ENCODE measurements around the gene PRKCH.
A peak's percentile ranks its signal among the peaks of the same experiment; 100 is the strongest.

PRKCH gene

DNA sequence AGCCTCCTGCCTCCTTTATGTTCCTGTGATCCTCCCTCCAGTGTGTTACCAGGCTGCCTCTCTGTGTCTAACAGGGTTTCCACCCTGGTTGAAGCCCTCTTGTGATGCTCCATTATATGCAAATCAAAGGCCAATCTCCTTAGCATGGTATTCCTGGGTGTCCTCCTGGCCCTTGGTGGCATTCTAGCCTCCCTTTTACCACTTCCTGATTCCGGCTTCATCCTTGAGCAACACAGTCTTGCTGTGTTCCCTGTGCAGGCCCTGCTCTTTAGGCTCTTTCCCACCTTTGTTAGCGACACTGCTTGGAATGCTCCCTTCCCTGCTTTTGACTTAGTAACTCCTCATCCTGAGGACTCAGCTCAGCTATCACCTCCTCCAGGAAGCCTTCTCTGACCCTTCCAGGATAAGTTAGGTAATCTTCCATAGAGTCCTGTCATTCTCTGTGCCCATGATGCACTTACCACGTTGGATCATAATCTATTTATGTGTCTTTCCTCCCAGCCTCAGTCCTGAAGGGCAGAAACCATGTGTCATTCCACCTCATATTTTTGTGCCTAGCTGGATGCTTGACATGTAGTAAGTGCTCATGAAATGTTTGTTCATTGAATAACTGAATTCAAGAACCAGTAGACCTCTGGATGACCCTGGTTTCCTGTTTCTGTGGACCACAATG lies 37.3 kb downstream of the PRKCH start:
- peaks cover 0 to 16% of the 10 kb centered on the region in 2 experiments for H3K27me3 ChIP-seq (ENCODE audit: control insufficient read depth in 1 of 2, insufficient read depth in 1 of 2, low read length in 2 of 2)
- no peak overlapping the region for H3K23ac ChIP-seq (ENCODE audit: low read length in 2 of 2)
- no peak overlapping the region for H4K8ac ChIP-seq (ENCODE audit: low read length)
- no peak overlapping the region for H2BK12ac ChIP-seq (ENCODE audit: low read length in 2 of 2)
- H3K4me3 ChIP-seq (ENCODE audit: insufficient read depth in 1 of 2, low read depth in 1 of 2, low read length in 2 of 2), result no peak overlapping the region
- no peak for DNase-seq
- H3K79me1 ChIP-seq (replicated peaks; ENCODE audit: low read length, poor library complexity, severe bottlenecking), result no peaks in the 10 kb centered on the region
- no peak overlapping the region for H2BK5ac ChIP-seq (ENCODE audit: low read depth, low read length, poor library complexity, severe bottlenecking)
- H2AFZ ChIP-seq (ENCODE audit: low read depth, low read length), result no peak overlapping the region
- no peak overlapping the region for H2BK15ac ChIP-seq (ENCODE audit: low read depth, poor library complexity, severe bottlenecking)
- no peak overlapping the region for H3K9ac ChIP-seq (ENCODE audit: low read length)
- no peak overlapping the region for H4K91ac ChIP-seq (ENCODE audit: low read length)
- no peak overlapping the region for H3K14ac ChIP-seq (ENCODE audit: low read length in 2 of 2)
- no peak overlapping the region for H3K18ac ChIP-seq (ENCODE audit: low read depth in 1 of 2, low read length in 2 of 2)
- 62% methylated on average over 3 of the region's 3 CpGs for WGBS
- H3K9me3 ChIP-seq (ENCODE audit: control insufficient read depth, low read length), result no peaks in the 10 kb centered on the region
- peaks cover 5% of the 10 kb centered on the region for H3K4me1 ChIP-seq (ENCODE audit: control insufficient read depth, insufficient read depth, low read depth, low read length)
- H2BK120ac ChIP-seq (ENCODE audit: low read depth, low read length), result no peak overlapping the region
- H3K27ac ChIP-seq (ENCODE audit: low read length, poor library complexity, severe bottlenecking), result no peak overlapping the region
- no peaks in the 10 kb centered on the region for H3K36me3 ChIP-seq (ENCODE audit: control insufficient read depth in 1 of 2, insufficient read depth in 2 of 2, low read depth in 1 of 2, low read length in 2 of 2)
- no peak overlapping the region for H2AK5ac ChIP-seq (ENCODE audit: low read length, severe bottlenecking)
- H3K4me2 ChIP-seq (ENCODE audit: low read length, poor library complexity, severe bottlenecking), result no peak overlapping the region
- no peak overlapping the region for H3K4ac ChIP-seq (ENCODE audit: low read depth in 1 of 2, low read length in 2 of 2)

DNA sequence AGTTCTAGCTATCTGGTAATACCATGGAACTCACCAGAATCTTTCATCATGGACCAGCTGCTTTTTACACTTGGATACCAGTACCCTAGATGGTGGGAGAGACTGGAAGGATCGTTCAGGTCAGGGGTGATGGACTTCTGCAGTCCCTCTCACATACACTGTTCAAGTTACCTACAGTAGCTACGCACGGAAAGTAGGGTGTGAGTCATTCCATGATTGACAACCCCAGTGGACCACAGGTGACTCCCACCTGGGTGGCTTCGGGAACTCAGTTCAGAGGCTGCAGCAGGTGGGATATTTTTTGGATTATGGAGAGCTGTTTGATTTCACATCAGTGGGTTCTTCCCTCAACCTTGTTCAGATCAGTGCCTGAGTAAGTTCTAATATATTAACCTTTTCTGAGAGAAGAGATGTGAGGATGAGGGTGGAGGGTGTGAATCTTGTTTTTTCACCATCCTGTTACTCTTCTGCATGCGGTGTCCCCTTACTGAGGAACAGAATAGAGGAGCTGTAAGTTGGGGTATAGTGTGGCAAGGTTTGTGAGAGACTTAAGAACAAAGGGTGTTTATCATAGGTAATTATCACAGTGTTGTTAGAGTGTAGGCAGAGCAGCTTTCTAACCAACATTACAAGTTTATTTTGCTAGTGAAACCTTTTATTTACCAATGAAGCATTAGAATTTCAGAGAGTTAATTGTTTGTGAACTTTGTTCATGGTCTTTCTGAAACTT lies 39.6 kb downstream of the PRKCH start:
- Histone ChIP-seq H2BK120ac (ENCODE audit: low read depth, low read length) (no peak overlapping the region), H3K14ac (ENCODE audit: low read length in 2 of 2) (no peak overlapping the region), H3K9me3 (ENCODE audit: control insufficient read depth, low read length) (no peaks in the 10 kb centered on the region), H4K91ac (ENCODE audit: low read length) (no peak overlapping the region), H3K4me1 (ENCODE audit: control insufficient read depth, insufficient read depth, low read depth, low read length) (peaks cover 2% of the 10 kb centered on the region), H2AFZ (ENCODE audit: low read depth, low read length) (no peak overlapping the region), H2AK5ac (ENCODE audit: low read length, severe bottlenecking) (no peak overlapping the region), H3K79me1 (replicated peaks; ENCODE audit: low read length, poor library complexity, severe bottlenecking) (no peaks in the 10 kb centered on the region), H3K36me3 (ENCODE audit: control insufficient read depth in 1 of 2, insufficient read depth in 2 of 2, low read depth in 1 of 2, low read length in 2 of 2) (no peaks in the 10 kb centered on the region), H3K4me3 (ENCODE audit: insufficient read depth in 1 of 2, low read depth in 1 of 2, low read length in 2 of 2) (no peak overlapping the region), H3K4ac (ENCODE audit: low read depth in 1 of 2, low read length in 2 of 2) (no peak overlapping the region), H3K9ac (ENCODE audit: low read length) (no peak overlapping the region), H2BK12ac (ENCODE audit: low read length in 2 of 2) (no peak overlapping the region), H2BK15ac (ENCODE audit: low read depth, poor library complexity, severe bottlenecking) (no peak overlapping the region), H3K27me3 (ENCODE audit: control insufficient read depth in 1 of 2, insufficient read depth in 1 of 2, low read length in 2 of 2) (peaks cover 0 to 16% of the 10 kb centered on the region in 2 experiments), H2BK5ac (ENCODE audit: low read depth, low read length, poor library complexity, severe bottlenecking) (no peak overlapping the region), H3K4me2 (ENCODE audit: low read length, poor library complexity, severe bottlenecking) (no peak overlapping the region), H3K18ac (ENCODE audit: low read depth in 1 of 2, low read length in 2 of 2) (no peak overlapping the region), H4K8ac (ENCODE audit: low read length) (no peak overlapping the region), H3K23ac (ENCODE audit: low read length in 2 of 2) (peak overlapping the region in 1 of 2 experiments; percentile 29), H3K27ac (ENCODE audit: low read length, poor library complexity, severe bottlenecking) (no peak overlapping the region)
- WGBS, result 86% methylated on average over 5 of the region's 5 CpGs
- no peak for DNase-seq

- Histone ChIP-seq H2BK15ac (ENCODE audit: low read depth, poor library complexity, severe bottlenecking) (no peak overlapping the region), H3K36me3 (ENCODE audit: control insufficient read depth in 1 of 2, insufficient read depth in 2 of 2, low read depth in 1 of 2, low read length in 2 of 2) (no peaks in the 10 kb centered on the region), H3K9me3 (ENCODE audit: control insufficient read depth, low read length) (no peaks in the 10 kb centered on the region), H3K14ac (ENCODE audit: low read length in 2 of 2) (no peak overlapping the region), H3K4me1 (ENCODE audit: control insufficient read depth, insufficient read depth, low read depth, low read length) (peaks cover 1% of the 10 kb centered on the region), H3K23ac (ENCODE audit: low read length in 2 of 2) (no peak overlapping the region), H4K91ac (ENCODE audit: low read length) (no peak overlapping the region), H2AFZ (ENCODE audit: low read depth, low read length) (no peak overlapping the region), H3K4me2 (ENCODE audit: low read length, poor library complexity, severe bottlenecking) (no peak overlapping the region), H2BK12ac (ENCODE audit: low read length in 2 of 2) (no peak overlapping the region), H3K18ac (ENCODE audit: low read depth in 1 of 2, low read length in 2 of 2) (no peak overlapping the region), H3K4me3 (ENCODE audit: insufficient read depth in 1 of 2, low read depth in 1 of 2, low read length in 2 of 2) (no peak overlapping the region), H3K27ac (ENCODE audit: low read length, poor library complexity, severe bottlenecking) (no peak overlapping the region), H3K4ac (ENCODE audit: low read depth in 1 of 2, low read length in 2 of 2) (no peak overlapping the region), H3K79me1 (replicated peaks; ENCODE audit: low read length, poor library complexity, severe bottlenecking) (no peaks in the 10 kb centered on the region), H3K9ac (ENCODE audit: low read length) (no peak overlapping the region), H4K8ac (ENCODE audit: low read length) (no peak overlapping the region), H2BK5ac (ENCODE audit: low read depth, low read length, poor library complexity, severe bottlenecking) (no peak overlapping the region), H3K27me3 (ENCODE audit: control insufficient read depth in 1 of 2, insufficient read depth in 1 of 2, low read length in 2 of 2) (peaks cover 0 to 19% of the 10 kb centered on the region in 2 experiments), H2BK120ac (ENCODE audit: low read depth, low read length) (no peak overlapping the region), H2AK5ac (ENCODE audit: low read length, severe bottlenecking) (no peak overlapping the region)
- DNase-seq, result no peak
- WGBS, result 78% methylated on average over 5 of the region's 5 CpGs
Observed at GRCh38 chr14:61362072-61362750, 40.8 kb downstream of the PRKCH start.

DNA sequence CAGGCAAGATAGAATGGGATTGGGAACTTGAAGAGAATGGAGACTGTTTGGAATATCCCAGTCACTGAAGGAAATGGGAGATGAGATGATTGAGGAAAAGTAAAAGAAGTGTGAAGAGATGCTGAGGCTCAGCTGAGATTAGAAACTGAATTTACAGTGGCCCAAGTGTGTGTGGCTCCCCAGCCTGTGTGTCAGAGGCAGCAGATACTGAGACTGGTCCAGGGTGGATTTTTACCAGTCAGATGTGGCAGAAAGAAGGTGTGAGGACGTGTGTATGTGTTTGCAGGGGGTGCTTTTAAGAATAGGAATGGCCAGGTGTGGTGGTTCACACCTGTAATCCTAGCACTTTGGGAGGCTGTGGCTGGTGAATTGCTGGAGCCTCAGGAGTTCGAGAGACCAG lies 42.9 kb downstream of the PRKCH start:
- no peak overlapping the region for H3K4me3 ChIP-seq (ENCODE audit: insufficient read depth in 1 of 2, low read depth in 1 of 2, low read length in 2 of 2)
- H4K91ac ChIP-seq (ENCODE audit: low read length), result no peak overlapping the region
- H3K36me3 ChIP-seq (ENCODE audit: control insufficient read depth in 1 of 2, insufficient read depth in 2 of 2, low read depth in 1 of 2, low read length in 2 of 2), result no peaks in the 10 kb centered on the region
- no peaks in the 10 kb centered on the region for H3K9me3 ChIP-seq (ENCODE audit: control insufficient read depth, low read length)
- no peak overlapping the region for H2BK120ac ChIP-seq (ENCODE audit: low read depth, low read length)
- H3K27ac ChIP-seq (ENCODE audit: low read length, poor library complexity, severe bottlenecking), result no peak overlapping the region
- no peak overlapping the region for H3K9ac ChIP-seq (ENCODE audit: low read length)
- H3K27me3 ChIP-seq (ENCODE audit: control insufficient read depth in 1 of 2, insufficient read depth in 1 of 2, low read length in 2 of 2), result peaks cover 0 to 18% of the 10 kb centered on the region in 2 experiments
- no peak overlapping the region for H3K4me2 ChIP-seq (ENCODE audit: low read length, poor library complexity, severe bottlenecking)
- no peak for DNase-seq
- H3K79me1 ChIP-seq (replicated peaks; ENCODE audit: low read length, poor library complexity, severe bottlenecking), result no peaks in the 10 kb centered on the region
- no peak overlapping the region for H3K14ac ChIP-seq (ENCODE audit: low read length in 2 of 2)
- H2BK5ac ChIP-seq (ENCODE audit: low read depth, low read length, poor library complexity, severe bottlenecking), result no peak overlapping the region
- H3K4me1 ChIP-seq (ENCODE audit: control insufficient read depth, insufficient read depth, low read depth, low read length), result peaks cover 5% of the 10 kb centered on the region
- no peak overlapping the region for H3K23ac ChIP-seq (ENCODE audit: low read length in 2 of 2)
- 33% methylated on average over 1 of the region's 2 CpGs for WGBS
- H2BK12ac ChIP-seq (ENCODE audit: low read length in 2 of 2), result no peak overlapping the region
- H3K4ac ChIP-seq (ENCODE audit: low read depth in 1 of 2, low read length in 2 of 2), result no peak overlapping the region
- no peak overlapping the region for H4K8ac ChIP-seq (ENCODE audit: low read length)
- no peak overlapping the region for H2AK5ac ChIP-seq (ENCODE audit: low read length, severe bottlenecking)
- no peak overlapping the region for H2BK15ac ChIP-seq (ENCODE audit: low read depth, poor library complexity, severe bottlenecking)
- H2AFZ ChIP-seq (ENCODE audit: low read depth, low read length), result no peak overlapping the region
- no peak overlapping the region for H3K18ac ChIP-seq (ENCODE audit: low read depth in 1 of 2, low read length in 2 of 2)

Measured in mesenchymal stem cell (in vitro differentiated cells and primary cell).